GM12874 (cell line): ENCODE data around the gene CDR2L.

Experiments
- CTCF ChIP-seq: IDR thresholded peaks from 2 replicates; pipeline ENCODE4 v1.5.1; 2011; ENCODE audit warnings: low read depth, mild to moderate bottlenecking, control low read depth, low read length, moderate library complexity; ENCODE audit not compliant: insufficient read depth

CDR2L gene

GRCh38 chr17:74953134-74953687, 34.2 kb upstream of the CDR2L start:
- no peak for TF ChIP-seq CTCF

GRCh38 chr17:74954115-74954514, 33.3 kb upstream of the CDR2L start:
- no peak for TF ChIP-seq CTCF

GRCh38 chr17:74954665-74955421, 32.6 kb upstream of the CDR2L start:
- TF ChIP-seq CTCF, result no peak

GRCh38 chr17:74956093-74956492, 31.3 kb upstream of the CDR2L start:
- no peak for TF ChIP-seq CTCF

DNA sequence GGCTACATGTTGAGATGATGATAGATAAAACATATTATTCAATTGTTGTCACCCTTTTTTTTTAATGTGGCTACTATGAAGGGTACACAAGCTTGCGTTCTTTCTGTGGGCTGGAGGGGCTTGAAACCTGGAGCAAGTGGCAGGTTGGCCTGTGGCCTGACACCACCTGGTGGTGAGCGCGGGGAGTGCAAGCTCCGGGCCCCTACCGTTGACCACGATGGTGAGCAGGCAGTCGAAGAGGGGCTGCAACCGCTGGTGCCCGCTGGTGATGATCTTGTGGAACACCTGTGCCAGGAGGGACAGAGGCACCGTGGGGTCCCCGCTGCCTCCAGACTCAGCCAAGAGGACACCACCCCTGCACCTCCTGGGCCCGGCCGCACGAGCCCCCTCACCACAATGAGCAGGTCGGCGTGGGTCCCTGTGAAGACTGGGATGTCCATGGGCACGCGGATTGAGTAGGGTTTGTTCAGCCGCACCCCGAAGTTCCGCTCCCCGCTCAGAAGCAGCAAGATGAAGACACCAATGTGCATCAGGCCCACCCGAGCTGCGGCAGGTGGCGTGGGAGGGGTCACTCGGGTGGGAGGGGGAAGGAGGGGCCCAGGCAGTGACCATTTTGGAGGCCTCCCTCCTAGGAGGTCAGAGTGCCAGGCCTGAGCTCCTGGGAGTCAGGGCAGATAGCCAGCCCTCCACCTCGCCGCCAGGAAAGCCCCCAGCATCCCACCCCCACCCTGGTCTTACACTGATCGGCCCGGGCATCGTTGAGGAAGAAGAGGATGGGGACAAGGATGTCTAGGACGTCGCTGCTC, 29.3 kb upstream of the CDR2L start:
- TF ChIP-seq CTCF, result peak; percentile 96

DNA sequence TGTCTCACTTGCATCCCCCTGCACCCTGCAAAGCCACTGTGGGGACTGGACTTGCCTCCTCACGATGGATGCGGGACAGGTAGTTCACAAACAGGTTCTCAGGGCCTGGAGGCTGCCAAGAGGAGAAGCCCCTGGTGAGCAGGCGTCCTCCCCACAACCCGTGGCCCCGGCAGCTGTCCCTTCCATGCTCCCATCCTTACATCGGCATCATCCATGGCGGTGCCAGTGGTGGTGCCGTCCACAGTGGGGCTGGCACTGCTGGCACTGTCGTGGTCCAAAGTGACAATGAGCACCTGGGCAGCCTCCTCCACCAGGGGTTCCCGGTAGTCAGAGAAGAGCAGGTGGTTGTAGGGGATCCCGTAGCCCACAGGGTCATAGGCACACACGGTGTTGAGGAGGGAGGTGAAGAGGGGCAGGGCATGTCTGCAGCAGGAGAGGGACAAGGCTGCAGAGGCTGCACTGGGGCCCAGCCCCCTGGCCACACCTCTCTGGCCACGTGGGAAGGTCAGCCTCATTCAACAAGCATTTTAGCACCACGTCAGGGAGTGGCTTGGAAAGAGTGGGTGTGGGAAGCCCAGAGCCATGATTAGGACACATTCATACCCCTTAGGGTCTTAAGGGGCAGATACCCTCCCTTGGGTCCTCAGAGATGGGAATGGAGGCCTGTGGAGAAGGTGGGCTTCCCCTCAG, 27.5 kb upstream of the CDR2L start:
- TF ChIP-seq CTCF, result no peak

GRCh38 chr17:74960570-74961342, 26.7 kb upstream of the CDR2L start:
- peak; percentile 80 for TF ChIP-seq CTCF
